Kidney (tissue), 14 donors: ENCODE measurements around the gene AKT1. TPM values are rescaled to one million over a fixed set of nuclear protein-coding genes. Genes with fewer than 3 reads are reported as not detected.

Experiments used
- DNase-seq, 5 donors: peaks; one replicate each; pipeline ENCODE4 v3.0.0-alpha.2; 2013 to 2020
- FAIRE-seq: peaks from 2 replicates; lab custom pipeline; 2012; peaks lifted over from hg19 to GRCh38; lab: Jason Lieb, UNC
- H3K27ac ChIP-seq, 2 donors: one replicate each; pipeline ENCODE4 v1.7.0; 2013; ENCODE audit warnings: low read depth in 2 of 2, low read length in 2 of 2, inconsistent platforms in 1 of 2
- H3K27me3 ChIP-seq: one replicate; pipeline ENCODE4 v1.7.1; 2013; ENCODE audit warnings: low read length, inconsistent platforms; ENCODE audit not compliant: control insufficient read depth, insufficient read depth
- H3K36me3 ChIP-seq, 3 donors: one replicate each; pipeline versions ENCODE4 v1.7.0 to v1.7.1; 2013; ENCODE audit warnings: low read length in 3 of 3, control low read depth in 1 of 3, inconsistent platforms in 1 of 3; ENCODE audit not compliant: insufficient read depth in 3 of 3, control insufficient read depth in 2 of 3
- H3K4me1 ChIP-seq, 3 donors: one replicate each; pipeline versions ENCODE4 v1.7.0 to v1.7.1; 2013; ENCODE audit warnings: low read length in 3 of 3, inconsistent platforms in 1 of 3, low read depth in 1 of 3; ENCODE audit not compliant: control insufficient read depth in 2 of 3, insufficient read depth in 2 of 3
- H3K4me3 ChIP-seq, 3 donors: one replicate each; pipeline versions ENCODE4 v1.7.0 to v1.8.1; 2013; ENCODE audit warnings: low read length in 3 of 3, control low read depth in 1 of 3, inconsistent platforms in 1 of 3
- H3K9ac ChIP-seq, 3 donors: one replicate each; pipeline versions ENCODE4 v1.7.0 to v1.7.1; 2013; ENCODE audit warnings: low read length in 3 of 3, control low read depth in 1 of 3, inconsistent platforms in 1 of 3
- H3K9me3 ChIP-seq, 3 donors: one replicate each; pipeline versions ENCODE4 v1.7.0 to v1.7.1; 2013; ENCODE audit warnings: low read length in 3 of 3, control low read depth in 1 of 3, inconsistent platforms in 1 of 3; ENCODE audit not compliant: control insufficient read depth in 2 of 3, insufficient read depth in 1 of 3
- CTCF ChIP-seq: IDR thresholded peaks from 3 replicates; pipeline ENCODE4 v1.5.1; 2012; ENCODE audit warnings: mild to moderate bottlenecking, moderate library complexity, borderline replicate concordance; ENCODE audit not compliant: insufficient read depth; ENCODE audit errors: extremely low read depth
- intact Hi-C: fragments of 100-400 bp; cut with DNase I; formaldehyde crosslinking; loops from one replicate; pipeline ENCODE4 v1.11.1; 2022
- polyA plus RNA-seq: library from polyadenylated mRNA; stranded (reverse); fragments of 350-450 nt; fragmentation: Illumina TruSeq; extraction: RNeasy Lipid Tissue Mini Kit (QIAGEN cat#74804); gene quantifications from one replicate; pipeline ENCODE4 v1.2.3, GENCODE V29; 2014; ENCODE audit warnings: low read depth, low replicate concordance; ENCODE audit not compliant: insufficient read depth
- total RNA-seq: library from RNA; stranded (reverse); fragmentation: NEBNext Ultra II Directional; extraction: Animal tissue kit (Norgen Biotek cat#: 25700); gene quantifications from one replicate; pipeline ENCODE4 v1.2.1, GENCODE V29; 2021
- donor health status: control.
- donor health status: control.
- donor health status: control.
- donor health status: control.
- donor health status: control.
- donor health status: DM: yes; HTN: yes; CAD: no.
- donor health status: Normal renal cell carcinoma (clear cell type).

AKT1 gene
- total and polyA plus RNA-seq, 2 donors from 2014 or later = 70.6 to 125 TPM

- Histone ChIP-seq H3K9me3 (no peaks in the 10 kb centered on the region), H3K27me3 (no peaks in the 10 kb centered on the region), H3K4me3 (peak overlapping the region in 1 of 3 donors; percentile 56), H3K36me3 (no peaks in the 10 kb centered on the region), H3K9ac (peak overlapping the region in 2 of 3 donors; percentile 11 to 90), H3K27ac (peak overlapping the region; percentile 89 to 94), H3K4me1 (peaks cover 0 to 20% (median 11%) of the 10 kb centered on the region in 3 donors)
- FAIRE-seq = no peak
- intact Hi-C loops = no loop called here
- DNase-seq = peak in 3 of 5 donors; percentile 70 to 86 (median 74)
- TF ChIP-seq CTCF = peak; percentile 0
Observed at GRCh38 chr14:104799244-104800014, 3.9 kb upstream of the AKT1 start.

GRCh38 chr14:104798300-104799243 is 3.0 kb upstream of the AKT1 start:
- peak overlapping the region; percentile 33 to 94 for H3K27ac ChIP-seq
- FAIRE-seq = no peak
- H3K9ac ChIP-seq = no peak overlapping the region

More at GRCh38 chr14:104798300-104799243, 3.0 kb upstream of the AKT1 start:
- DNase-seq = no peak
- TF ChIP-seq CTCF = no peak
- H3K36me3 ChIP-seq = no peaks in the 10 kb centered on the region
- H3K27me3 ChIP-seq = no peaks in the 10 kb centered on the region
- H3K9me3 ChIP-seq = no peaks in the 10 kb centered on the region
- peaks cover 0 to 28% (median 11%) of the 10 kb centered on the region in 3 donors for H3K4me1 ChIP-seq
- H3K4me3 ChIP-seq = no peak overlapping the region
- intact Hi-C loops = no loop called here
